NCI-H226 (cell line): ENCODE measurements around the gene SENP3.

Experiments used
- DNase-seq: peaks from one replicate; pipeline ENCODE4 v3.0.0-alpha.2; 2015

The SENP3 gene

GRCh38 chr17:7606280-7606679 lies 44.6 kb downstream of the SENP3 start:
- no peak for DNase-seq

- no peak for DNase-seq
Observed at GRCh38 chr17:7610641-7611040, 48.9 kb downstream of the SENP3 start.

- no peak for DNase-seq
Observed at GRCh38 chr17:7611635-7612293, 50.0 kb downstream of the SENP3 start.

- no peak for DNase-seq
Observed at GRCh38 chr17:7612294-7612640, 50.5 kb downstream of the SENP3 start.

- DNase-seq: no peak
Observed at GRCh38 chr17:7613769-7614424, 52.2 kb downstream of the SENP3 start.

- DNase-seq: peak; percentile 97
Observed at GRCh38 chr17:7614425-7615264, 52.9 kb downstream of the SENP3 start, which contains the start of gene FXR2. TSS of gene FXR2 (minus strand) at chr17:7614897. CDS start at chr17:7614532, 365 bp downstream.

- DNase-seq: no peak
Observed at GRCh38 chr17:7615265-7615747, 53.6 kb downstream of the SENP3 start.

GRCh38 chr17:7618608-7619007 lies 56.9 kb downstream of the SENP3 start:
- no peak for DNase-seq

- DNase-seq: no peak
Observed at GRCh38 chr17:7620835-7621234, 59.1 kb downstream of the SENP3 start.
